WTC11 (cell line): ENCODE results near the gene ZNF780B. TPM values are rescaled to one million over a fixed set of nuclear protein-coding genes. Genes with fewer than 3 reads are reported as not detected.

Source experiments
- ATAC-seq: fragments of 200-7000 bp; cut with Tn5 transposase; 2 replicates; pipeline ENCODE4 v1.10.0; 2021; ENCODE audit warnings: mild to moderate bottlenecking, moderate library complexity
- CTCF ChIA-PET: fragments of 300-600 bp; sonication (Branson Sonifier 250); formaldehyde crosslinking; loops from one replicate; lab custom pipeline; 2021; ENCODE audit warnings: antibody characterized with exemption; lab: Charles Lee
- POLR2A ChIA-PET: fragments of 350-600 bp; sonication (Branson Sonifier 250); formaldehyde crosslinking; loops from one replicate; lab custom pipeline; 2021; ENCODE audit warnings: antibody characterized with exemption; lab: Charles Lee
- DNase-seq: peaks from one replicate; pipeline ENCODE4 v3.0.0; 2021; ENCODE audit warnings: low spot score
- H3K27ac Mint-ChIP-seq: 2 replicates; pipeline ENCODE4 v1.8.0; 2021; ENCODE audit warnings: mixed read lengths
- H3K27me3 Mint-ChIP-seq: 2 replicates; pipeline ENCODE4 v1.8.0; 2021; ENCODE audit warnings: low read depth, mild to moderate bottlenecking, moderate library complexity, mixed read lengths
- H3K36me3 Mint-ChIP-seq: 2 replicates; pipeline ENCODE4 v1.8.0; 2021; ENCODE audit warnings: mixed read lengths
- H3K4me1 Mint-ChIP-seq: 2 replicates; pipeline ENCODE4 v1.8.0; 2022; ENCODE audit warnings: mixed read lengths
- H3K4me3 Mint-ChIP-seq: 2 replicates; pipeline ENCODE4 v1.8.0; 2021; ENCODE audit warnings: mild to moderate bottlenecking, moderate library complexity, mixed read lengths
- H3K9me3 Mint-ChIP-seq: 2 replicates; pipeline ENCODE4 v1.8.0; 2021; ENCODE audit warnings: mixed read lengths
- AFF4 ChIP-seq: sonication (generic); formaldehyde crosslinking; IDR thresholded peaks from 2 replicates; pipeline ENCODE4 v1.8.1; 2023; ENCODE audit warnings: mild to moderate bottlenecking, missing genetic modification reagents, borderline replicate concordance
- ATF1 ChIP-seq: sonication (generic); formaldehyde crosslinking; IDR thresholded peaks from 2 replicates; pipeline ENCODE4 v1.8.1; 2023; ENCODE audit warnings: mild to moderate bottlenecking, moderate library complexity, missing genetic modification reagents
- CDX4 ChIP-seq: fragments of 250-450 bp; sonication (Bioruptor Pico); IDR thresholded peaks from 2 replicates; pipeline ENCODE4 v1.9.0; 2021; ENCODE audit warnings: moderate library complexity, mild to moderate bottlenecking, inconsistent platforms, borderline replicate concordance
- FOXJ3 ChIP-seq: sonication (generic); formaldehyde crosslinking; IDR thresholded peaks from 2 replicates; pipeline ENCODE4 v1.9.0; 2021; ENCODE audit warnings: missing genetic modification reagents, mild to moderate bottlenecking, borderline replicate concordance
- FOXP4 ChIP-seq: sonication (generic); formaldehyde crosslinking; IDR thresholded peaks from 2 replicates; pipeline ENCODE4 v1.8.0; 2022; ENCODE audit warnings: mild to moderate bottlenecking, missing genetic modification reagents
- GABPB1 ChIP-seq: sonication (generic); formaldehyde crosslinking; IDR thresholded peaks from 2 replicates; pipeline ENCODE4 v1.8.1; 2023; ENCODE audit warnings: mild to moderate bottlenecking, missing genetic modification reagents
- GTF2I ChIP-seq: fragments of 250-450 bp; sonication (Bioruptor Pico); conservative IDR thresholded peaks from 2 replicates; pipeline ENCODE4 v1.4.0; 2021; ENCODE audit warnings: mild to moderate bottlenecking
- HMGXB4 ChIP-seq: sonication (generic); formaldehyde crosslinking; IDR thresholded peaks from 2 replicates; pipeline ENCODE4 v1.8.1; 2023; ENCODE audit warnings: mild to moderate bottlenecking, moderate library complexity, missing genetic modification reagents
- IRF2 ChIP-seq: sonication (generic); formaldehyde crosslinking; IDR thresholded peaks from 2 replicates; pipeline ENCODE4 v1.8.0; 2022; ENCODE audit warnings: low read depth, missing genetic modification reagents, borderline replicate concordance
- JAZF1 ChIP-seq: fragments of 250-450 bp; sonication (Bioruptor Pico); IDR thresholded peaks from 2 replicates; pipeline ENCODE4 v1.9.0; 2021; ENCODE audit warnings: moderate library complexity, mild to moderate bottlenecking, inconsistent platforms
- JUN ChIP-seq: sonication (generic); formaldehyde crosslinking; IDR thresholded peaks from 2 replicates; pipeline ENCODE4 v1.8.0; 2023; ENCODE audit warnings: mild to moderate bottlenecking, missing genetic modification reagents
- NR3C1 ChIP-seq: sonication (generic); formaldehyde crosslinking; conservative IDR thresholded peaks from 2 replicates; pipeline ENCODE4 v1.8.1; 2023; ENCODE audit warnings: low read depth, mild to moderate bottlenecking, missing genetic modification reagents
- PRRX2 ChIP-seq: fragments of 250-450 bp; sonication (Bioruptor Pico); IDR thresholded peaks from 2 replicates; pipeline ENCODE4 v1.8.0; 2021; ENCODE audit warnings: mild to moderate bottlenecking
- RORB ChIP-seq: fragments of 250-450 bp; sonication (Bioruptor Pico); IDR thresholded peaks from 2 replicates; pipeline ENCODE4 v1.9.0; 2021; ENCODE audit warnings: mild to moderate bottlenecking
- ZMAT4 ChIP-seq: fragments of 250-450 bp; sonication (Bioruptor Pico); IDR thresholded peaks from 2 replicates; pipeline ENCODE4 v1.9.0; 2021; ENCODE audit warnings: mild to moderate bottlenecking
- total RNA-seq: library from RNA; stranded (reverse); gene quantifications from 3 replicates; pipeline ENCODE4 v1.2.3, GENCODE V29; 2021

Gene ZNF780B
- total RNA-seq, 1 experiment from 2014 or later, result 22.9 TPM

GRCh38 chr19:40023969-40024368 lies 32.1 kb downstream of the ZNF780B start:
- peaks cover 60% of the 10 kb centered on the region for H3K36me3 Mint-ChIP-seq
- CTCF ChIA-PET, result no interaction called here
- no peak for ATAC-seq

GRCh38 chr19:40013991-40014390 lies 42.0 kb downstream of the ZNF780B start:
- Mint-ChIP-seq H3K36me3 (peaks cover 67% of the 10 kb centered on the region), H3K9me3 (peaks cover 73% of the 10 kb centered on the region), H3K27me3 (peaks cover 8% of the 10 kb centered on the region; the same call in 1 of the 2 replicates), H3K27ac (no peak overlapping the region), H3K4me3 (no peak overlapping the region), H3K4me1 (no peaks in the 10 kb centered on the region)
- CTCF ChIA-PET, result no interaction called here
- POLR2A ChIA-PET, result no interaction called here
- no peak for TF ChIP-seq GABPB1 (CRISPR knock-in tag)
- TF ChIP-seq GTF2I (CRISPR knock-in tag), result no peak
- no peak for TF ChIP-seq AFF4
- no peak for TF ChIP-seq CDX4 (CRISPR knock-in tag)
- TF ChIP-seq IRF2 (CRISPR knock-in tag), result no peak
- no peak for DNase-seq
- ATAC-seq, result no peak

More at GRCh38 chr19:40023969-40024368, 32.1 kb downstream of the ZNF780B start:
- H3K4me3 Mint-ChIP-seq, result no peak overlapping the region
- H3K4me1 Mint-ChIP-seq, result no peaks in the 10 kb centered on the region
- peaks cover 44% of the 10 kb centered on the region for H3K27me3 Mint-ChIP-seq
- no peak for DNase-seq
- peaks cover 90% of the 10 kb centered on the region for H3K9me3 Mint-ChIP-seq
- POLR2A ChIA-PET, result no interaction called here
- no peak for TF ChIP-seq JUN (CRISPR knock-in tag)
- TF ChIP-seq HMGXB4 (CRISPR knock-in tag), result no peak
- TF ChIP-seq ZMAT4 (CRISPR knock-in tag), result no peak
- TF ChIP-seq FOXJ3 (CRISPR knock-in tag), result no peak
- TF ChIP-seq NR3C1 (CRISPR knock-in tag), result no peak
- TF ChIP-seq JAZF1 (CRISPR knock-in tag), result no peak
- no peak for TF ChIP-seq RORB (CRISPR knock-in tag)
- no peak for TF ChIP-seq ATF1
- no peak for TF ChIP-seq FOXP4 (CRISPR knock-in tag)
- no peak for TF ChIP-seq PRRX2 (CRISPR knock-in tag)
- no peak overlapping the region for H3K27ac Mint-ChIP-seq
